Measurements from ENCODE around the gene HK3. TPM values are rescaled to one million over a fixed set of nuclear protein-coding genes. Genes with fewer than 3 reads are reported as not detected.

The HK3 gene
- total RNA-seq, 4 donors from 2014 or later: 12.2 to 61.6 (median 26.7) TPM

DNA sequence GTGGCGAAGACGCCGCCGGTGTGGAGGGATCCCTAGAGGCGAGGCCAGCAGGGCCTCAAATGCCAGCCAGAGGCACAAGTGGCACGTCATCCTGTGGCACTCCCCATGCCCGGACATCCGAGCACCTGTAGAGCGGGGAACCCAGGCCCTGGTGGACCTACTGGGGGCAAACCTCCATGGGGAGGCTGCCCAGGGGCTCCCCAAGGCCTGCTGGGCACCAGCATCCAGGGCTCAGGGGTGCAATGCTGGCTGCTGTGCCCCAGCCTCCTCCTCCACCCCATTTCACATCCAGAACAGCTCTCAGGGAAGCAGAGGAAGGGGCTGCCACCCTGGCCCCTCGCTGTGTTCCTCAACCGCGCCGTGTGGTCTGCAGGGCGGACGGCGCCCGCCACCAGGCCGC lies 43.5 kb downstream of the HK3 start:
- no peak for ATAC-seq (ENCODE audit: low FRiP score)
- TF ChIP-seq, protein P1, sequence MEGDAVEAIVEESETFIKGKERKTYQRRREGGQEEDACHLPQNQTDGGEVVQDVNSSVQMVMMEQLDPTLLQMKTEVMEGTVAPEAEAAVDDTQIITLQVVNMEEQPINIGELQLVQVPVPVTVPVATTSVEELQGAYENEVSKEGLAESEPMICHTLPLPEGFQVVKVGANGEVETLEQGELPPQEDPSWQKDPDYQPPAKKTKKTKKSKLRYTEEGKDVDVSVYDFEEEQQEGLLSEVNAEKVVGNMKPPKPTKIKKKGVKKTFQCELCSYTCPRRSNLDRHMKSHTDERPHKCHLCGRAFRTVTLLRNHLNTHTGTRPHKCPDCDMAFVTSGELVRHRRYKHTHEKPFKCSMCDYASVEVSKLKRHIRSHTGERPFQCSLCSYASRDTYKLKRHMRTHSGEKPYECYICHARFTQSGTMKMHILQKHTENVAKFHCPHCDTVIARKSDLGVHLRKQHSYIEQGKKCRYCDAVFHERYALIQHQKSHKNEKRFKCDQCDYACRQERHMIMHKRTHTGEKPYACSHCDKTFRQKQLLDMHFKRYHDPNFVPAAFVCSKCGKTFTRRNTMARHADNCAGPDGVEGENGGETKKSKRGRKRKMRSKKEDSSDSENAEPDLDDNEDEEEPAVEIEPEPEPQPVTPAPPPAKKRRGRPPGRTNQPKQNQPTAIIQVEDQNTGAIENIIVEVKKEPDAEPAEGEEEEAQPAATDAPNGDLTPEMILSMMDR (IDR thresholded peaks at IDR 0.05): no peak
- DNase-seq (ENCODE audit: low spot score): no peak

DNA sequence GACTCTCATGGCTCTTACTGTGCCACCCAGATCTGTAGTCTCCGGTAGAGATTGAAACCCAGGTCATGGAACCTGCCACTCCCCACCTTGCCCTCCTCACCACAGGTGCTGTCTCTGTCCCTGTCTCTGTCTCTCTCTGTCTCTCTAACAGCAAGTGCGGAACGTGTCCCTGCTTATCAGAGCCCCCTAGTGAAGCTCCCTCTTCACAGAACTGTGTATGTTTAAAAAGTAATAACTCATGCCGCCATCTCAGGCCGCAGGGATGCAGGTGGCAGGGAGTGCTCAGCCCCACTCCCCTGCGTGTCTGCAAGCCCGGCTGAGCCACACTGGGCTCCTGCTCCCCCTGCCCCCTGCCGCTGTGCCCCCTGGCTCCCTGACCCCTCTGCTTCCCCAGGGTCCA lies 45.0 kb downstream of the HK3 start:
- TF ChIP-seq, protein P1 (IDR thresholded peaks at IDR 0.05): no peak
- DNase-seq (ENCODE audit: low spot score): no peak
- ATAC-seq (ENCODE audit: low FRiP score): no peak

DNA sequence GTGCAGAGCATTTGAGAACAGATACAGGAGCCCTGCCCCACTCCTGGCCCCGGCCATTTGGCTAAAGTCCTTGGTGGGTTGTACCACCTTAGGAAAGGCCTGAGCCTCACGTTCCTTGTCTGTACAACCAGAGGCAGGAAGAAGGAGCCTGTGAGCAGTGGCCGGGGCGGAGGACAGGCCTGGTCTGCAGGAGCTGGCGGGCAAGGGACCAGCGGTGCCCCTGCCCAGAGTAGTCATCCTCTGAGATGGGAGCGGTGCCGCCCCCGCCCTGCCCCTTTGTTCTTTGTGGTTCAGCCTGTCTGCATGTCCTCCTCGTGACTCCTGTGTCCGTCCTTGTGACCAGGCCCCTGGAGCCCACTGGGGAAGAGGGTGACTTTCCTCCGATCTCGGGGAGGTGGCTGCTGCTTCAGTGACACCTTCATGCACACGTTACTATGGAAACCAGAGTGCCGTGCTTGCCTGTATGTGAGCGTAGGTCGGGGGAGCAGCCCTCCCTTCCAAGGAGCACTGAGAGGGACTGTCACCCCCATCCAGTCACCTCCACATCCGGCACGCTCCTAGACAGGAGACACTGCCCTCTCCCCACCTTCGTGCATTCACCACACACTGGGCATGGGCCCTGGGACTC lies 45.9 kb downstream of the HK3 start:
- no peak for ATAC-seq (ENCODE audit: low FRiP score)
- no peak for DNase-seq (ENCODE audit: low spot score)
- TF ChIP-seq, protein P1 (IDR thresholded peaks at IDR 0.05): no peak

DNA sequence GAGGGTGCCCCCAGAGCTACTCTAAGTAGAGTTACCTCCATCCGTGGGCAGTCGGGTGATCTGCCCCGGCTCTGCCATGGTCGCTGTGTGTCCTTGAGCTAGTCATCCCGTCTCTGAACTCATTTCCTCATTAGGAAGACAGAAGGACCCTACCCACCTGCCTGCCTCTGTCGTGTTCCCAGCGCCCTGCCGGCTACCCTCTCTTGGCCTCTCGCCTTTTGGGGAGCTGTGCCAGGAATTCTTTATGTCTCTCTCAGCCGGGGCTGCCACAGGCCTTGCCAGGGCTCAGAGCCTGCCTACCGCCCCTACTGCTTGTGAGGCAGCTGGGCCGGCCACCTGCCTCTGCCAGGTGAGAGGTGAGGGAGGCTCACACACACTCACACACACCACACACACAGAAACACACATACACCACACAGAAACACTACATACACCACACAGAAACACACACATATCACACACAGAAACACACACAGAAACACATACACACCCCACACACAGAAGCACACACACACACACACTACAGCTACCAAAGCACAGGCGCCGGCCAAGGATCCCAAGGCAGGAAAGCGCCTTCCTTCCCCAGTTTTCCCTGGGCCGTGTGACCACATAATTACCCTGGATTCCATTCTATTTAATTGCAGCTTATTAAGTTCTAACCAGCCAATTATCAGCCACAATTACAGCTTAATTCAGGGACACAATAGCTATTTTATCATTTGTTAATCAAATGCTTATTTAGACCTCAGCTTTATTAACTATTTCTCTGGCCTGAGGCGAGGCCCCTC lies 47.1 kb downstream of the HK3 start:
- TF ChIP-seq, protein P1 (IDR thresholded peaks at IDR 0.05): no peak
- ATAC-seq (ENCODE audit: low FRiP score) (no peak), DNase-seq (ENCODE audit: low spot score) (no peak)

DNA sequence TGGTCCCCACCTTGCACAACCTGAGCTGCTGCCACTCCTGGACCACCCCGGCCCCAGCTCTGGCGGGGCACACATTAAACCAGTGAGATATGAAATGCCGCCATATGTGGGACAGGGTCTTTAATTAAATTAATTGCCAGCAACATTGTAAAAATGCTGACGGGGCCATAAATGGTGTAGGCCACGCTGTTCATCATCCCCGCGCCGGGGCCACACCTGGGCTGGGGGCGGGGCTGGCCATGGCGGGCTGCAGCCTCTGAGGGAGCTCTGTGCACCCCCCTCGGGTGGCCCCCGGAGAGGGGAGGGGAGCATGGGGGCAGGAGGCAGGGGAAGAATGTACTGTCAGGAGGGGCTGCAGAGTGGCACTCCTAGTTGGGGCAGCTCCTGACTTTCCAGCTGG lies 47.8 kb downstream of the HK3 start:
- TF ChIP-seq, protein P1 (IDR thresholded peaks at IDR 0.05): no peak
- no peak for ATAC-seq (ENCODE audit: low FRiP score)

DNA sequence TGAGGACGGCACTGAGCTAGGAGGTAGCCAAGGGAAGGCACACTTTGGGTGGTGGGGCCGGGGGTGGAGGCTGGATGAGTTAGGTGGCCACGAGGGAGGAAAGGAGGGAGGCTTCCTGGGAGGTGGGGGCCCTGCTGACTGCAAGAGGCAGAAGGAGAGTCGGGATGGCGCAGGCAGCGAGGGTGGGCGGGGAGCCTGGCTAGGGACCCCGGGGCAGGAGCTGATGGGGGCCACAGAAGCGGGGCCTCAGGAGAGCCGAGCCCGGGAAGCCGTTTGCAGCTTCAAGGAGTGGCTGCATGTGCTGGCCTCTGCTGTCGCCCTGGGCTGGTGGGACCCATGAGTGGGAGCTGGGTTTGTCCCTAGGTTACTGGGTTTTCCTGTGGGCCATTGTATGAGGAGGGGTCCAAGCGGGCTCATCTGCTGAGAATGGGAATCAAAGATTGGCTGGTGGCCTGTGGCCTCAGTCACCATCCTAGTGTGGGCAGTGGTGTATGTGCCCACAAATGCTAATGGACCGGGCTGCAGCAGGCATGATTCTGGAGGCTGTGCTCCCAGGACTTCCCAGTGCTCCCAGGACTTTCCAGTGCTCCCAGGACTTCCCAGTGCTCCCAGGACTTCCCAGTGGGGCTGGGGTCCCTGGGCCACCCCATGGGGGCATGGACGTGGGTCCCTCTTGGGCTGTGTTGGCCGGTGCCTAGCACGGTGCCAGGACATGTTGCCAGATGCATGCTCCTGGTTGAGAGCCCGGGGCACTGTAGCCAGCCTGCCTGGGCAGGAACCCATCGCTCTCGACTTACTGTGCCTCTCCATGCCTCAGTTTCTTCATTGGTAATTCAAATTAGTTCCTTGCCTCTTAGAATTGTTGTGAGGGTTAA lies 48.5 kb downstream of the HK3 start:
- ATAC-seq (ENCODE audit: low FRiP score) (no peak), DNase-seq (ENCODE audit: low spot score) (no peak)
- TF ChIP-seq, protein P1 (IDR thresholded peaks at IDR 0.05): no peak

More for the DNA sequence above, 47.8 kb downstream of the HK3 start:
- DNase-seq (ENCODE audit: low spot score): no peak
